Measurements from ENCODE around the gene SASS6. TPM values are rescaled to one million over a fixed set of nuclear protein-coding genes. Genes with fewer than 3 reads are reported as not detected.

Gene SASS6
- total RNA-seq, 1 donor from 2014 or later: 1.6 TPM

DNA sequence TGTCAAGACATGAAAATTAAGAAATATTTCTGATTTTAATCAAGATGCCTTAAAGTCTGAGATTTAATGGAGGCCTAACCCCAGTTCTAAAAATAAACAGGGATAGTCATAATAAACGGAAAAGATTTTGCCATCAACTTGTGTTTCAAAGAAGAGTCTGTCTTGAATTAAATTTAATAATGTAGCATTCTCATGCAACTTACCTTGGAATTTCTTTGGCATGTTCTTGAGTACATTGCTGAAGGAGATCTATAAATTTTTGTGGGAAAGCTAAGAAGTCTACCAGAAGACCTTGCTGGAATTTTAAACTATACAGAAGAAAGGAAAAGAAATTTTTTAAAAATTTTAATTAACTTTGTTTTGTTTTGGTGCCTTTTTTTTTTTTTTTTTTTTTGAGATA is 10.6 kb downstream of the SASS6 start:
- no peaks in the 10 kb centered on the region for H3K27me3 ChIP-seq (ENCODE audit: control insufficient read depth in 3 of 3, insufficient read depth in 3 of 3, low read length in 3 of 3)
- no peaks in the 10 kb centered on the region for H3K4me1 ChIP-seq (ENCODE audit: control insufficient read depth in 3 of 3, insufficient read depth in 3 of 3, low read length in 3 of 3)
- H3K36me3 ChIP-seq (ENCODE audit: control insufficient read depth in 3 of 3, insufficient read depth in 3 of 3, low read length in 3 of 3): peaks cover 4 to 13% (median 12%) of the 10 kb centered on the region in 3 donors
- H3K4me3 ChIP-seq (ENCODE audit: low read length in 3 of 3): no peak overlapping the region
- H3K9me3 ChIP-seq (ENCODE audit: control insufficient read depth in 3 of 3, low read length in 3 of 3): no peaks in the 10 kb centered on the region
- no peak overlapping the region for H3K27ac ChIP-seq (ENCODE audit: low read depth, low read length)
- H3K9ac ChIP-seq (ENCODE audit: low read depth in 1 of 3, low read length in 3 of 3): no peak overlapping the region

DNA sequence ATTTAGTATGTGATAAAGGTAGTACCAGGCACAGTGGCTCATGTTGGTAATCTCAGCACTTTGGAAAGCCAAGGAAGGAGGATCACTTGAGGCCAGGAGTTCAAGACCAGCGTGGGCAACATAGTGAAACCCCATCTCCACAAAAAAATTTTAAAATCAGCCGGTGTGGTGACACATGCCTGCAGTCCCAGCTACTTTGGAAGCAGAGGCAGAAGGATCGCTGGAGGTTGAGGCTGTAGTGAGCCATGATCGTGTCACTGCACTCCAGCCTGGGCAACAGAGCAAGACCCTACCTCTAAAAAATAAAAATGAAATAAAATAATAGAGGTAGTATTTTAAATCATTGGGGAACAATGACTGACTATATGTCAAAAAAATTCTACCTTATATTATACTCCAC is 17.2 kb downstream of the SASS6 start:
- Histone ChIP-seq H3K27ac (ENCODE audit: low read depth, low read length) (no peak overlapping the region), H3K9me3 (ENCODE audit: control insufficient read depth in 3 of 3, low read length in 3 of 3) (no peaks in the 10 kb centered on the region), H3K4me3 (ENCODE audit: low read length in 3 of 3) (no peak overlapping the region), H3K9ac (ENCODE audit: low read depth in 1 of 3, low read length in 3 of 3) (no peak overlapping the region), H3K4me1 (ENCODE audit: control insufficient read depth in 3 of 3, insufficient read depth in 3 of 3, low read length in 3 of 3) (no peaks in the 10 kb centered on the region), H3K27me3 (ENCODE audit: control insufficient read depth in 3 of 3, insufficient read depth in 3 of 3, low read length in 3 of 3) (no peaks in the 10 kb centered on the region), H3K36me3 (ENCODE audit: control insufficient read depth in 3 of 3, insufficient read depth in 3 of 3, low read length in 3 of 3) (peaks cover 4 to 12% (median 10%) of the 10 kb centered on the region in 3 donors)

DNA sequence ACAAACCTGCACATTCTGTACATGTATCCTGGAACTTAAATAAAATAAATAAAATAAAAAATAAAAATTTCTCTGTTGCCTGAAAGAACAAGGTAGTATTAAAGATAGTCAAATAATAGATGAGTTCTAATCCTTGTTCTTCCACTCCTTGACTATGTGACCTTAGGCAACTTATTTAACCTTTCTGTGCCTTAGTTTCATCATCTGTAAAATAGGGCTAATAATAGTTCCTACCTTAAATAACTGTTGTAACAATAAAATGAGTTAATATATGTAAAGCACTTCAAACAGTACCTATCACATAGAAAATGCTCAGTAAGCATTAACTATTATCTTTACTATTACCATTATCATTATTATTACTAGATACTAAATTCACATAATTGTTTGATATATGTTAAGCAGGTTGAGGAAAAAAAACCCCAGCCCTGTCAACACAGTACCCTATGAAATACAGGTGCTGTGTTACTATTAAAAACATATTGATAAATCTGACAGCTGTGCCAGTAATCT is 23.1 kb downstream of the SASS6 start:
- no peaks in the 10 kb centered on the region for H3K27me3 ChIP-seq (ENCODE audit: control insufficient read depth in 3 of 3, insufficient read depth in 3 of 3, low read length in 3 of 3)
- no peak overlapping the region for H3K9ac ChIP-seq (ENCODE audit: low read depth in 1 of 3, low read length in 3 of 3)
- no peaks in the 10 kb centered on the region for H3K4me1 ChIP-seq (ENCODE audit: control insufficient read depth in 3 of 3, insufficient read depth in 3 of 3, low read length in 3 of 3)
- H3K27ac ChIP-seq (ENCODE audit: low read depth, low read length): no peak overlapping the region
- H3K9me3 ChIP-seq (ENCODE audit: control insufficient read depth in 3 of 3, low read length in 3 of 3): no peaks in the 10 kb centered on the region
- H3K4me3 ChIP-seq (ENCODE audit: low read length in 3 of 3): no peak overlapping the region
- peaks cover 3 to 14% (median 4%) of the 10 kb centered on the region in 3 donors for H3K36me3 ChIP-seq (ENCODE audit: control insufficient read depth in 3 of 3, insufficient read depth in 3 of 3, low read length in 3 of 3)

DNA sequence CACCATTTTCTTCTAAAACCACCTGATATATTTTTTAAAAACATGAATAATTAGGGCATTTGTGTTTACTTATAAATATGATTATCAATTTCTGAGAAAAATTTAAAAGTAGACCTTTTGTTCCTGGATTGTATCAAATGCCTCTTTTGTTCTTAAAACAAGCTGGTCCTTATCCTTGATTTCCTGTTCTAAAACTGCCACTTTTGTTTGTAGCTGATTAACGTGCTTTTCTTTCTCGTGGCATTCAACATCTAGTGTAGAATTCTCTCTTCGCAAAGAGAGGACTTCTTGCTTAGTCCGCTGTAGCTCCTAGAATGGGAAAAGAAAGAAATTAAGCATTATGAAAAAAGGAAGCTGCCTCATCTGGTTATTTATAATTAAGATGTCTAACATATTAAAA is 25.0 kb downstream of the SASS6 start:
- H3K4me1 ChIP-seq (ENCODE audit: control insufficient read depth in 3 of 3, insufficient read depth in 3 of 3, low read length in 3 of 3): no peaks in the 10 kb centered on the region
- peaks cover 4 to 19% (median 18%) of the 10 kb centered on the region in 3 donors for H3K36me3 ChIP-seq (ENCODE audit: control insufficient read depth in 3 of 3, insufficient read depth in 3 of 3, low read length in 3 of 3)
- H3K9me3 ChIP-seq (ENCODE audit: control insufficient read depth in 3 of 3, low read length in 3 of 3): no peaks in the 10 kb centered on the region
- H3K27me3 ChIP-seq (ENCODE audit: control insufficient read depth in 3 of 3, insufficient read depth in 3 of 3, low read length in 3 of 3): no peaks in the 10 kb centered on the region
- H3K9ac ChIP-seq (ENCODE audit: low read depth in 1 of 3, low read length in 3 of 3): no peak overlapping the region
- H3K27ac ChIP-seq (ENCODE audit: low read depth, low read length): no peak overlapping the region
- H3K4me3 ChIP-seq (ENCODE audit: low read length in 3 of 3): no peak overlapping the region

DNA sequence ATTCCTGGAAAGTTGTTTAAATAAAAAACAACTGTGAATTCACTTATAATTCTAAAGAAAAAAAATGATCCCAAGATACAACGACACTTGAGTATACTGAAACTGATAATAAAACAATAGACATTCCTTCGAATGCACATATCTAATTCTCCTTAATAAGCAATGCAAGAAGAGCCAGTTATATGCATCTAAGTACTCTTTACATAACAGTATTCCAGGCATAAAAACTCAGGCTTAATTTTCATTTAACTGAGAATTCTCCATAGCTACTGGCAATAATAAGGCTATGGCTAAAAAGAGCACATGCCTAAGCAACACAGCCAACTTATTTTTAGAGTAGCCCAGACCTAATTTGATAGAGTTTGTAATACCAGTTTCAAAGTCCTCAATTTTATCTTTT is 31.2 kb downstream of the SASS6 start:
- Histone ChIP-seq H3K36me3 (ENCODE audit: control insufficient read depth in 3 of 3, insufficient read depth in 3 of 3, low read length in 3 of 3) (peaks cover 4 to 32% (median 19%) of the 10 kb centered on the region in 3 donors), H3K4me1 (ENCODE audit: control insufficient read depth in 3 of 3, insufficient read depth in 3 of 3, low read length in 3 of 3) (no peaks in the 10 kb centered on the region), H3K27ac (ENCODE audit: low read depth, low read length) (no peak overlapping the region), H3K9me3 (ENCODE audit: control insufficient read depth in 3 of 3, low read length in 3 of 3) (no peaks in the 10 kb centered on the region), H3K4me3 (ENCODE audit: low read length in 3 of 3) (no peak overlapping the region), H3K27me3 (ENCODE audit: control insufficient read depth in 3 of 3, insufficient read depth in 3 of 3, low read length in 3 of 3) (no peaks in the 10 kb centered on the region), H3K9ac (ENCODE audit: low read depth in 1 of 3, low read length in 3 of 3) (no peak overlapping the region)

DNA sequence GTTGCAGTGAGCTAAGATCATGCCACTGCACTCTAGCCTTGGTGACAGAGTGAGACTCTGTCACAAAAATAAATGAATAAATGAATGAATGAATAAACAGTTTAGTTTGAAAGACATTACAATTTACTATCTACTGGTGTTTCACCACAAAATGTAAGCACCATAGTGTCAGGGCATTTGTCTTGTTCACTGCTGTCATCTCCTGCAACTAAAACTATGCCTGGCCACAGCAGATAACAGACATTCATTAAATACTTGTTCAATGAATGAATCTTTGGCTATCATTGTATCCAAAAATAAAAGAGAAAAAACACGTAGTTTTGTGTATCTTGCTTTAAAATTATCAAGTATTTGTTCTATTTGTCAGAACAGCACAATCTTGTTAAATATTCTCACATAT is 32.5 kb downstream of the SASS6 start:
- H3K27ac ChIP-seq (ENCODE audit: low read depth, low read length): no peak overlapping the region
- no peaks in the 10 kb centered on the region for H3K27me3 ChIP-seq (ENCODE audit: control insufficient read depth in 3 of 3, insufficient read depth in 3 of 3, low read length in 3 of 3)
- no peaks in the 10 kb centered on the region for H3K4me1 ChIP-seq (ENCODE audit: control insufficient read depth in 3 of 3, insufficient read depth in 3 of 3, low read length in 3 of 3)
- H3K9ac ChIP-seq (ENCODE audit: low read depth in 1 of 3, low read length in 3 of 3): no peak overlapping the region
- no peak overlapping the region for H3K4me3 ChIP-seq (ENCODE audit: low read length in 3 of 3)
- H3K36me3 ChIP-seq (ENCODE audit: control insufficient read depth in 3 of 3, insufficient read depth in 3 of 3, low read length in 3 of 3): peaks cover 4 to 30% (median 14%) of the 10 kb centered on the region in 3 donors
- no peaks in the 10 kb centered on the region for H3K9me3 ChIP-seq (ENCODE audit: control insufficient read depth in 3 of 3, low read length in 3 of 3)

DNA sequence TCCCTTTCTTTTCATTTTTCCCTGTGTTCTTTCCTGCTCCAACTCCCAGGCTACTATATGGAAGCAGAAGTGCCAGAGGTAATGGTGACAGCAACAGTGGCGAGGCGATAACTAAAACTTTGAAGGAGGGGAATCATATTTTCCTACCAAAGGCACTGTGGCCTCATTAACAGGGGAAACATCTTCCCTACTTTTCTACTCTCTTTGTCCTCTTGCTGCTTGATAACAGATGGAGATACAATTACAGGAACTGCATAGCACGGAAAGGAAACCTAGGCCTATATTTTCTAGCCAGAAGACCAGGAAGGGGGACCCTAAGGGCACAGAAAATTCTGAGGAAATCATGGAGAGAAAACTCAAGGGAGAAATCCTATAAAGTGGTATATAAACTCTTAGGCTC is 42.3 kb downstream of the SASS6 start:
- H3K36me3 ChIP-seq (ENCODE audit: control insufficient read depth in 3 of 3, insufficient read depth in 3 of 3, low read length in 3 of 3): peaks cover 0 to 3% (median 2%) of the 10 kb centered on the region in 3 donors
- H3K4me1 ChIP-seq (ENCODE audit: control insufficient read depth in 3 of 3, insufficient read depth in 3 of 3, low read length in 3 of 3): no peaks in the 10 kb centered on the region
- no peak overlapping the region for H3K4me3 ChIP-seq (ENCODE audit: low read length in 3 of 3)
- H3K9ac ChIP-seq (ENCODE audit: low read depth in 1 of 3, low read length in 3 of 3): no peak overlapping the region
- no peaks in the 10 kb centered on the region for H3K27me3 ChIP-seq (ENCODE audit: control insufficient read depth in 3 of 3, insufficient read depth in 3 of 3, low read length in 3 of 3)
- H3K9me3 ChIP-seq (ENCODE audit: control insufficient read depth in 3 of 3, low read length in 3 of 3): no peaks in the 10 kb centered on the region
- no peak overlapping the region for H3K27ac ChIP-seq (ENCODE audit: low read depth, low read length)

DNA sequence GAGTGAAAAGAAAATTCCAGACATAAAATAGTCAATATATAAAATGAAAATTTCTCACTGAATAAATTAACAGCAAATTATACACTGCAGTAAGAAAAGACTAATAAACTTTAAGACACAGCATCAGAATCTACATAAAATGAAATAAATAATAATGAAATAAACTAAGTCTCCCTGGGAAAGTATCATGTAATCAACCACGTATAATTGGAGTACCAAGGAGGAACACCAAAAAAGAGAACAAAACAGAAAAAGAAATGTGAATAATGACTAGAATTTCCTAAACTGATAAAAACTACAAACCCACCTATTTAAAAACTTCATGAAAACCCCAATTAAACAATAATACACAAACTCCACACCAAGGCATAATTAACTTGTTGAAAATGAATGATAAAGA is 43.6 kb downstream of the SASS6 start:
- Histone ChIP-seq H3K9ac (ENCODE audit: low read depth in 1 of 3, low read length in 3 of 3) (no peak overlapping the region), H3K4me3 (ENCODE audit: low read length in 3 of 3) (no peak overlapping the region), H3K4me1 (ENCODE audit: control insufficient read depth in 3 of 3, insufficient read depth in 3 of 3, low read length in 3 of 3) (no peaks in the 10 kb centered on the region), H3K27ac (ENCODE audit: low read depth, low read length) (no peak overlapping the region), H3K27me3 (ENCODE audit: control insufficient read depth in 3 of 3, insufficient read depth in 3 of 3, low read length in 3 of 3) (no peaks in the 10 kb centered on the region), H3K9me3 (ENCODE audit: control insufficient read depth in 3 of 3, low read length in 3 of 3) (no peaks in the 10 kb centered on the region), H3K36me3 (ENCODE audit: control insufficient read depth in 3 of 3, insufficient read depth in 3 of 3, low read length in 3 of 3) (peaks cover 0 to 3% (median 2%) of the 10 kb centered on the region in 3 donors)

- peaks cover 0 to 5% (median 4%) of the 10 kb centered on the region in 3 donors for H3K36me3 ChIP-seq (ENCODE audit: control insufficient read depth in 3 of 3, insufficient read depth in 3 of 3, low read length in 3 of 3)
- H3K9me3 ChIP-seq (ENCODE audit: control insufficient read depth in 3 of 3, low read length in 3 of 3): no peaks in the 10 kb centered on the region
- H3K9ac ChIP-seq (ENCODE audit: low read depth in 1 of 3, low read length in 3 of 3): no peak overlapping the region
- H3K4me1 ChIP-seq (ENCODE audit: control insufficient read depth in 3 of 3, insufficient read depth in 3 of 3, low read length in 3 of 3): no peaks in the 10 kb centered on the region
- no peak overlapping the region for H3K27ac ChIP-seq (ENCODE audit: low read depth, low read length)
- no peaks in the 10 kb centered on the region for H3K27me3 ChIP-seq (ENCODE audit: control insufficient read depth in 3 of 3, insufficient read depth in 3 of 3, low read length in 3 of 3)
- H3K4me3 ChIP-seq (ENCODE audit: low read length in 3 of 3): no peak overlapping the region
Measured at GRCh38 chr1:100087396-100087795, 45.3 kb downstream of the SASS6 start.

GRCh38 chr1:100080331-100080730 is 52.4 kb downstream of the SASS6 start:
- Histone ChIP-seq H3K4me3 (ENCODE audit: low read length in 3 of 3) (no peak overlapping the region), H3K27me3 (ENCODE audit: control insufficient read depth in 3 of 3, insufficient read depth in 3 of 3, low read length in 3 of 3) (no peaks in the 10 kb centered on the region), H3K27ac (ENCODE audit: low read depth, low read length) (no peak overlapping the region), H3K4me1 (ENCODE audit: control insufficient read depth in 3 of 3, insufficient read depth in 3 of 3, low read length in 3 of 3) (no peaks in the 10 kb centered on the region), H3K9ac (ENCODE audit: low read depth in 1 of 3, low read length in 3 of 3) (no peak overlapping the region), H3K36me3 (ENCODE audit: control insufficient read depth in 3 of 3, insufficient read depth in 3 of 3, low read length in 3 of 3) (peaks cover 16 to 34% (median 34%) of the 10 kb centered on the region in 3 donors), H3K9me3 (ENCODE audit: control insufficient read depth in 3 of 3, low read length in 3 of 3) (no peaks in the 10 kb centered on the region)
